ENCODE data around the gene EHD2. TPM values are rescaled to one million over a fixed set of nuclear protein-coding genes. Genes with fewer than 3 reads are reported as not detected.

The EHD2 gene
- total and polyA plus RNA-seq, 2 of the 13 experiments (the other 11 are each of a cell fraction or from before 2014, with no cell fraction given) = 0.09 to 0.28 TPM

DNA sequence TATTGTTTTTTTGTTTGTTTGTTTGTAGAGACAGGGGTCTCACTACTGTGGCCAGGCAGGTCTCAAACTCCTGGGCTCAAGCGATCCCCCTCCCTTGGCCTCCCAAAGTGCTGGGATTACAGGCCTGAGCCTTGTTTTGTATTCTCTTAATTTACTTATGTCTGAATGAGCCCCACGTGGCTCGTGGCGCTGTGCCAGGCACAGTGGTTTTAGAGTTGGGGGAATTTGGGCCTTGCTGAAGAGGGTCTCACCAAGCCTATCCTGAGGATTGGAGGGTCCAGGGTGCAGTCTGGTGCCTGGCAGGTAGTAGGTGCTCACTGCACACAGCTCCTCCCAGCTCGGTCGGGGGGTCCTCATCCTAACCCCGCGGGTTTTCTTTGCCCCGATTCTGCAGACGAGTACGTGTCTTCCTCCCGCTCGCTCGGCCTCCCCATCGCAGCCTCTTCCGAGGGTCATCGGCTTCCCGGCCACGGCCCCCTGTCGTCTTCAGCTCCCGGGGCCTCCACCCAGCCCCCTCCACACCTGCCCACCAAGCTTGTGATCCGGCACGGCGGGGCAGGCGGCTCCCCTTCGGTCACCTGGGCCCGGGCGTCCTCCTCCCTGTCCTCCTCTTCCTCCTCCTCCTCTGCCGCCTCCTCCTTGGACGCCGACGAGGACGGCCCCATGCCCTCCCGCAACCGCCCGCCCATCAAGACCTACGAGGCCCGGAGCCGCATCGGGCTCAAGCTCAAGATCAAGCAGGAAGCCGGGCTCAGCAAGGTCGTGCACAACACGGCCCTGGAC lies 12.1 kb upstream of the EHD2 start:
- in situ Hi-C loops (cut with HindIII; ENCODE audit: extremely low pct_ligation_motif_present, low pct_unique_long_range_greater_than_20kb) = loop anchor here (5.0 kb wide), 1 partner anchor 41 kb away; no protein-coding TSS in a partner anchor
- H3K36me3 ChIP-seq (replicated peaks in 1 of 2; ENCODE audit: control insufficient read depth in 1 of 2, insufficient read depth in 2 of 2, low read length in 2 of 2) = peaks cover 1 to 5% of the 10 kb centered on the region in 2 experiments; a peak in 2 of 5 replicates

More for the DNA sequence above, 12.1 kb upstream of the EHD2 start:
- H3K4me3 ChIP-seq (replicated peaks in 1 of 3; ENCODE audit: insufficient read depth in 1 of 3, low read depth in 2 of 3, low read length in 3 of 3) = no peak overlapping the region
- no peaks in the 10 kb centered on the region for H3K9me3 ChIP-seq (ENCODE audit: low read length)
- H3K27ac ChIP-seq (ENCODE audit: extremely low read length, insufficient read depth, low read length) = no peak overlapping the region
- CTCF ChIA-PET (ENCODE audit: low intra/inter-chr PET ratio, low total read pairs) = interaction anchor here (2.1 kb wide), 1 partner anchor 43 kb away, joined by 11 read pairs; no protein-coding TSS in a partner anchor
- H3K4me1 ChIP-seq (ENCODE audit: insufficient read depth, low read length) = peaks cover 4% of the 10 kb centered on the region; the same call in 1 of the 2 replicates
- no peaks in the 10 kb centered on the region for H4K20me1 ChIP-seq (ENCODE audit: insufficient read depth, low read length)
- TF ChIP-seq SP5 (CRISPR knock-in tag; IDR thresholded peaks at IDR 0.05; ENCODE audit: borderline replicate concordance, low read depth) (no peak), ZSCAN12 (CRISPR knock-in tag; IDR thresholded peaks at IDR 0.05) (no peak), PHB2 (IDR thresholded peaks at IDR 0.05; ENCODE audit: partially characterized antibody) (no peak), ZFY (CRISPR knock-in tag; IDR thresholded peaks at IDR 0.05) (no peak), SP1 (IDR thresholded peaks at IDR 0.05) (no peak), SP1 (CRISPR knock-in tag; IDR thresholded peaks at IDR 0.05) (no peak), IRX3 (CRISPR knock-in tag; IDR thresholded peaks at IDR 0.05; ENCODE audit: borderline replicate concordance, low read depth) (no peak), CENPX (CRISPR knock-in tag; IDR thresholded peaks at IDR 0.05) (no peak), RBM39 (IDR thresholded peaks at IDR 0.05; ENCODE audit: low read depth, low read length, poor library complexity, severe bottlenecking) (no peak), PPARG (CRISPR knock-in tag; conservative IDR thresholded peaks at IDR 0.05) (no peak), ATF7 (IDR thresholded peaks at IDR 0.05) (no peak), ATF7 (CRISPR knock-in tag; IDR thresholded peaks at IDR 0.05) (no peak), RFXAP (CRISPR knock-in tag; IDR thresholded peaks at IDR 0.05; ENCODE audit: borderline replicate concordance) (no peak), ZNF772 (CRISPR knock-in tag; IDR thresholded peaks at IDR 0.05) (no peak), PITX1 (CRISPR knock-in tag; IDR thresholded peaks at IDR 0.05) (no peak), SUZ12 (IDR thresholded peaks at IDR 0.05; ENCODE audit: low read depth, low read length) (no peak), RBAK (CRISPR knock-in tag; IDR thresholded peaks at IDR 0.05) (no peak)
- TF ChIP-seq, protein P1, sequence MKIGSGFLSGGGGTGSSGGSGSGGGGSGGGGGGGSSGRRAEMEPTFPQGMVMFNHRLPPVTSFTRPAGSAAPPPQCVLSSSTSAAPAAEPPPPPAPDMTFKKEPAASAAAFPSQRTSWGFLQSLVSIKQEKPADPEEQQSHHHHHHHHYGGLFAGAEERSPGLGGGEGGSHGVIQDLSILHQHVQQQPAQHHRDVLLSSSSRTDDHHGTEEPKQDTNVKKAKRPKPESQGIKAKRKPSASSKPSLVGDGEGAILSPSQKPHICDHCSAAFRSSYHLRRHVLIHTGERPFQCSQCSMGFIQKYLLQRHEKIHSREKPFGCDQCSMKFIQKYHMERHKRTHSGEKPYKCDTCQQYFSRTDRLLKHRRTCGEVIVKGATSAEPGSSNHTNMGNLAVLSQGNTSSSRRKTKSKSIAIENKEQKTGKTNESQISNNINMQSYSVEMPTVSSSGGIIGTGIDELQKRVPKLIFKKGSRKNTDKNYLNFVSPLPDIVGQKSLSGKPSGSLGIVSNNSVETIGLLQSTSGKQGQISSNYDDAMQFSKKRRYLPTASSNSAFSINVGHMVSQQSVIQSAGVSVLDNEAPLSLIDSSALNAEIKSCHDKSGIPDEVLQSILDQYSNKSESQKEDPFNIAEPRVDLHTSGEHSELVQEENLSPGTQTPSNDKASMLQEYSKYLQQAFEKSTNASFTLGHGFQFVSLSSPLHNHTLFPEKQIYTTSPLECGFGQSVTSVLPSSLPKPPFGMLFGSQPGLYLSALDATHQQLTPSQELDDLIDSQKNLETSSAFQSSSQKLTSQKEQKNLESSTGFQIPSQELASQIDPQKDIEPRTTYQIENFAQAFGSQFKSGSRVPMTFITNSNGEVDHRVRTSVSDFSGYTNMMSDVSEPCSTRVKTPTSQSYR (CRISPR knock-in tag; IDR thresholded peaks at IDR 0.05; ENCODE audit: borderline replicate concordance) = no peak
- TF ChIP-seq, protein P2, sequence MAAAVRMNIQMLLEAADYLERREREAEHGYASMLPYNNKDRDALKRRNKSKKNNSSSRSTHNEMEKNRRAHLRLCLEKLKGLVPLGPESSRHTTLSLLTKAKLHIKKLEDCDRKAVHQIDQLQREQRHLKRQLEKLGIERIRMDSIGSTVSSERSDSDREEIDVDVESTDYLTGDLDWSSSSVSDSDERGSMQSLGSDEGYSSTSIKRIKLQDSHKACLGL (CRISPR knock-in tag; IDR thresholded peaks at IDR 0.05) = no peak
- intact Hi-C loops (cut with micrococcal nuclease; ENCODE audit: unreplicated experiment) = no loop called here
- DNase-seq (ENCODE audit: low spot score) (no peak), FAIRE-seq (no peak), ATAC-seq (no peak)
- POLR2A ChIA-PET = no interaction called here
- H2AFZ ChIP-seq (ENCODE audit: low read length) = no peak overlapping the region
- BruUV-seq (replicated peaks) = no TSS peak
- no peak overlapping the region for H3K4me2 ChIP-seq (ENCODE audit: low read depth, low read length)
- H3K79me2 ChIP-seq (ENCODE audit: insufficient read depth, low read length) = no peaks in the 10 kb centered on the region
- 95% methylated on average over 40 of the region's 43 CpGs for WGBS (ENCODE audit: low lambda C conversion rate)
- H3K27me3 ChIP-seq (ENCODE audit: control insufficient read depth in 1 of 2, insufficient read depth in 2 of 2, low read length in 2 of 2) = no peaks in the 10 kb centered on the region
- H3K9ac ChIP-seq (ENCODE audit: insufficient read depth, low read depth, low read length) = no peak overlapping the region

Measured in HepG2 (cell line).